CD4-positive, alpha-beta memory T cell (primary cell): ENCODE data around the gene CYP27A1. TPM values are rescaled to one million over a fixed set of nuclear protein-coding genes. Genes with fewer than 3 reads are reported as not detected.

Experiments used
- CTCF ChIA-PET: fragments of 350-600 bp; sonication (Branson Sonifier 250); formaldehyde crosslinking; loops from one replicate; lab custom pipeline; 2021; ENCODE audit warnings: inconsistent platforms; ENCODE audit not compliant: partially characterized antibody; lab: Charles Lee
- POLR2A ChIA-PET: fragments of 350-600 bp; sonication (Branson Sonifier 250); formaldehyde crosslinking; loops from one replicate; lab custom pipeline; 2021; ENCODE audit not compliant: partially characterized antibody; lab: Charles Lee
- DNase-seq, 5 donors: peaks; one replicate each; pipeline versions ENCODE4 v3.0.0 to v3.0.0-alpha.2; 2020 to 2022; ENCODE audit warnings: mixed read lengths in 1 of 5
- H3K27ac ChIP-seq: one replicate; pipeline ENCODE4 v1.7.0; 2013; ENCODE audit warnings: low read depth, low read length
- H3K27me3 ChIP-seq: 2 replicates; pipeline ENCODE4 v1.7.0; 2013; ENCODE audit warnings: mild to moderate bottlenecking, low read length, moderate library complexity; ENCODE audit not compliant: insufficient read depth
- H3K36me3 ChIP-seq: 2 replicates; pipeline ENCODE4 v1.7.0; 2013; ENCODE audit warnings: mild to moderate bottlenecking, low read length, moderate library complexity; ENCODE audit not compliant: insufficient read depth
- H3K4me1 ChIP-seq: 2 replicates; pipeline ENCODE4 v1.7.0; 2013; ENCODE audit warnings: mild to moderate bottlenecking, low read length, moderate library complexity; ENCODE audit not compliant: insufficient read depth
- H3K4me3 ChIP-seq, 2 donors: one replicate each; pipeline ENCODE4 v1.7.0; 2013; ENCODE audit warnings: low read length in 2 of 2, mild to moderate bottlenecking in 1 of 2
- H3K9me3 ChIP-seq, 2 donors: one replicate each; pipeline ENCODE4 v1.7.0; 2013; ENCODE audit warnings: low read length in 2 of 2, control low read depth in 1 of 2; ENCODE audit not compliant: control insufficient read depth in 1 of 2
- H3K27ac Mint-ChIP-seq, 7 donors: one replicate each; pipeline ENCODE4 v1.8.0; 2020 to 2021; ENCODE audit warnings: mixed read lengths in 7 of 7, mild to moderate bottlenecking in 6 of 7, inconsistent platforms in 3 of 7, moderate library complexity in 3 of 7
- H3K27me3 Mint-ChIP-seq, 2 donors: one replicate each; pipeline ENCODE4 v1.8.0; 2020 to 2021; ENCODE audit warnings: mixed read lengths in 2 of 2
- H3K36me3 Mint-ChIP-seq, 2 donors: one replicate each; pipeline ENCODE4 v1.8.0; 2020 to 2021; ENCODE audit warnings: mixed read lengths in 2 of 2, inconsistent platforms in 1 of 2, mild to moderate bottlenecking in 1 of 2
- H3K4me1 Mint-ChIP-seq, 4 donors: one replicate each; pipeline ENCODE4 v1.8.0; 2020 to 2021; ENCODE audit warnings: mixed read lengths in 4 of 4, mild to moderate bottlenecking in 1 of 4
- H3K4me3 Mint-ChIP-seq, 8 donors: one replicate each; pipeline ENCODE4 v1.8.0; 2020 to 2021; ENCODE audit warnings: mixed read lengths in 8 of 8, mild to moderate bottlenecking in 7 of 8, moderate library complexity in 6 of 8, inconsistent platforms in 3 of 8
- H3K9me3 Mint-ChIP-seq, 8 donors: one replicate each; pipeline ENCODE4 v1.8.0; 2020 to 2021; ENCODE audit warnings: mixed read lengths in 8 of 8, mild to moderate bottlenecking in 5 of 8, inconsistent platforms in 3 of 8, moderate library complexity in 1 of 8
- intact Hi-C: fragments of 100-400 bp; cut with micrococcal nuclease; formaldehyde crosslinking; loops from one replicate; pipeline ENCODE4 v1.15.1; 2023
- polyA plus RNA-seq, 2 donors: library from polyadenylated mRNA; unstranded; fragments of 300-500 nt; fragmentation: Illumina TruSeq; gene quantifications; one replicate each; pipeline ENCODE4 v1.2.3, GENCODE V29; 2021
- total RNA-seq, 2 experiments: library from RNA; stranded (reverse); gene quantifications; one replicate each; pipeline ENCODE4 v1.2.3, GENCODE V29; 2021

Gene CYP27A1
- total and polyA plus RNA-seq, 4 experiments from 2014 or later = 0.15 to 8.1 (median 7.2) TPM; not detected in 1

DNA sequence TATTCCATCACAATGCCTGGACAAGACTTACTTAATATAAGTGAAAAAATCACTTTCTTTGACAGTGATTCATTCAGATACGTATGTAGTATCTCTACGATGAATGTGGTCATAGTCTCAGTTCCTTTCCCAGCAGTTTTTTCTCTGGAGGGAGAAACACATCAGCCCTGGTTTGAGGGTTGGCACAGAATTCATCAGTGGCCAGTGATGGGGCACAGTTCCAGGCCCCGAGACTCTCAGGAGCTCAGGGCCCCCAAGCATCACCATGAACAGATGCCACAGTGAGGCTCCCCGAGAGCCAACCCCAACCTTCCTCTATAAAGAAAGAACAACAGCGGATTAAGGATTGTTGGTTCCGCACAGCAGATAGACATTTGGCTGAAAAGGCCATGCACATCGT lies 37.1 kb downstream of the CYP27A1 start:
- Mint-ChIP-seq H3K36me3 (no peaks in the 10 kb centered on the region), H3K27me3 (peaks cover 10 to 12% of the 10 kb centered on the region in 2 donors), H3K4me1 (no peaks in the 10 kb centered on the region), H3K27ac (no peak overlapping the region), H3K9me3 (no peaks in the 10 kb centered on the region), H3K4me3 (no peak overlapping the region)
- ChIA-PET CTCF (no interaction called here), POLR2A (no interaction called here)
- Histone ChIP-seq H3K36me3 (no peaks in the 10 kb centered on the region), H3K9me3 (no peaks in the 10 kb centered on the region), H3K4me1 (no peaks in the 10 kb centered on the region), H3K27me3 (no peaks in the 10 kb centered on the region), H3K27ac (no peak overlapping the region), H3K4me3 (no peak overlapping the region)
- intact Hi-C loops = no loop called here
- DNase-seq = no peak

DNA sequence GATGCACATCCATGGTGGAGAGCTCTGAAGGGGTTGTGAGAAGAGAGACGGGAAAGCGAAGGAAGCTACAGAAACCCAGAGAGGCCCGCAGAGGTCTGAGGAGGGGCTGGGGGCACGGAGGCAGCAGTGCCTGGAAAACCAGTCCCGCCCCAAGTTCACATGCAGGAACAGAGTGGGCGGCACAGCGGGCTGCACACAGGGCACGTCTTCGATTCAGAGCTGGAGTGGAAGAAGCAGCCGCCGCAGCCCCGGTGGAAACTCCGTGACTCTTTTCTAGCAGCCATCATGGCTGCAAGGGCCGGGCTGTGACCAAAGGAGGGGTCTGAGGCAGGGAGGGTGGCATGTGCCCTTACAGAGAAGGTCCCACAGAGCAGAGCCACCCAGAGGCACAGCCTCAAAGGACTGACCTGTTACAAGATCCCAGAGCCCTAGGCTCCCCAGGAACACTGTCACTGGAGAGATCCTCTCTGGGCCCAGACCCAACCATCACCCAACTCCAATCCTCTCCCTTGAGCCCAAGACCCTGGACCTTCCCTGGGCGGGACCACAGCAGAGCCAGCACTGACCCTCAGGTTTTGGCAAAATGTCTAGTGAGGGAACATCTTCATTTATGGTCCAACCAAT lies 38.9 kb downstream of the CYP27A1 start:
- Histone ChIP-seq H3K9me3 (no peaks in the 10 kb centered on the region), H3K4me3 (no peak overlapping the region), H3K27ac (no peak overlapping the region), H3K36me3 (no peaks in the 10 kb centered on the region), H3K4me1 (no peaks in the 10 kb centered on the region), H3K27me3 (no peaks in the 10 kb centered on the region)
- intact Hi-C loops = no loop called here
- Mint-ChIP-seq H3K9me3 (no peaks in the 10 kb centered on the region), H3K27me3 (peaks cover 10 to 12% of the 10 kb centered on the region in 2 donors), H3K36me3 (no peaks in the 10 kb centered on the region), H3K4me1 (no peaks in the 10 kb centered on the region), H3K4me3 (no peak overlapping the region), H3K27ac (no peak overlapping the region)
- ChIA-PET CTCF (no interaction called here), POLR2A (no interaction called here)
- DNase-seq = no peak

DNA sequence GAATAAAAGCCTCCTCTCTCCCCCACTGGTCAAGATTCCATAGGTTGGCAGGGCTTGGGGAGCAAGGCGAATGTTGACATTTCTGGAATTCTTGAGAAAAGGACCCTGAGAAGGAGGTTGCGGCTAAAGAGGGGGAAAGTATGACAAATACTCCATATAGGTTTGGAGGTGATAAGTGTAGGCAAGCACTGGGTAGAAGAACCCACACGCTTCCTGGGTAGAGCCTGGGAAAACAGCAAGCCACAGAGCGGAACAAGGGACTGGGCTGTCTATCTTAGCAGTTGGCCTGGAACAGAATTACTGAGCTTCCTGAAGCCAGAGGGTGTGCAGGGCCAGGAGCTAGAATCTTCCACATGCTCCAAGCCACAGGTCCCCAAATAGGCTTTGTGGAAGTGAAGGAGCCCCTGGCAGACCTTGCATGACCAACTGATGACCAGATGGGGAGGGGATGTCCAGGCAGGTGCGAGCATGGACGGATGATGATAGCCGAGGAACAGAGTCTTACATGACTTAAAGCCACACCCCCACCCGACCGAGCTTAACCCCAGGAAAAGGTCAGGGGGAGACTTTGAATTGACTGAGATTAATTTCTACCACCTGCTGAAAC lies 39.8 kb downstream of the CYP27A1 start:
- Histone ChIP-seq H3K9me3 (no peaks in the 10 kb centered on the region), H3K4me3 (no peak overlapping the region), H3K27me3 (no peaks in the 10 kb centered on the region), H3K27ac (no peak overlapping the region), H3K36me3 (no peaks in the 10 kb centered on the region), H3K4me1 (no peaks in the 10 kb centered on the region)
- Mint-ChIP-seq H3K27ac (peak overlapping the region in 1 of 7 donors; percentile 77), H3K9me3 (no peaks in the 10 kb centered on the region), H3K4me3 (no peak overlapping the region), H3K4me1 (no peaks in the 10 kb centered on the region), H3K27me3 (peaks cover 10 to 12% of the 10 kb centered on the region in 2 donors), H3K36me3 (no peaks in the 10 kb centered on the region)
- POLR2A ChIA-PET = no interaction called here
- intact Hi-C loops = no loop called here
- CTCF ChIA-PET = interaction anchor here (1.0 kb wide), 1 partner anchor 31 kb away, joined by 3 read pairs; no protein-coding TSS in a partner anchor
- DNase-seq = no peak

DNA sequence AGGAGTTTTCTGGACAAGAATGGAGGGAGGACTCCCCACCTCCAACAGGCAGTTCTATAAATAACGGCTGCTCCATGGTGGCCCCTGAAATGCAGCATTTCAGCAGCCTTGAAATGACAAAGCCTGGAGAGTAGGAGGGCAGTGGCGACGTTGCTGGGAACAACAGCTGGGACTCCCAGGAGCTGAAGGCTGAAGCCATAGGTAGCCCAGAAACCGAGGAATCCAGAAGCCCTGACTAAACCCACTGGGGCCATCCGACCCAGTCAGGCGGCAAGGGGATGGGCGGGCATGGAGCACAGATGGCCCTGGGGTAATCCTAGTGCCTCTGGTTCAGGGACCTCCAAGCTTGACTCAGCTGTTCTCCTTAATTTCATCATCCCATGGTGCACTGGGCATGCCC lies 40.7 kb downstream of the CYP27A1 start:
- H3K36me3 ChIP-seq = no peaks in the 10 kb centered on the region
- no peaks in the 10 kb centered on the region for H3K27me3 ChIP-seq
- peaks cover 14% of the 10 kb centered on the region in 2 donors for H3K27me3 Mint-ChIP-seq
- ChIA-PET POLR2A (no interaction called here), CTCF (interaction anchor here (0.6 kb wide), 1 partner anchor 176 kb away, joined by 3 read pairs; no protein-coding TSS in a partner anchor)
- no peak overlapping the region for H3K27ac ChIP-seq
- H3K4me3 ChIP-seq = no peak overlapping the region
- no peak for DNase-seq
- no peaks in the 10 kb centered on the region for H3K36me3 Mint-ChIP-seq
- no peaks in the 10 kb centered on the region for H3K9me3 ChIP-seq
- no peaks in the 10 kb centered on the region for H3K4me1 Mint-ChIP-seq
- intact Hi-C loops = no loop called here
- no peak overlapping the region for H3K27ac Mint-ChIP-seq
- no peaks in the 10 kb centered on the region for H3K4me1 ChIP-seq
- H3K4me3 Mint-ChIP-seq = no peak overlapping the region
- no peaks in the 10 kb centered on the region for H3K9me3 Mint-ChIP-seq

DNA sequence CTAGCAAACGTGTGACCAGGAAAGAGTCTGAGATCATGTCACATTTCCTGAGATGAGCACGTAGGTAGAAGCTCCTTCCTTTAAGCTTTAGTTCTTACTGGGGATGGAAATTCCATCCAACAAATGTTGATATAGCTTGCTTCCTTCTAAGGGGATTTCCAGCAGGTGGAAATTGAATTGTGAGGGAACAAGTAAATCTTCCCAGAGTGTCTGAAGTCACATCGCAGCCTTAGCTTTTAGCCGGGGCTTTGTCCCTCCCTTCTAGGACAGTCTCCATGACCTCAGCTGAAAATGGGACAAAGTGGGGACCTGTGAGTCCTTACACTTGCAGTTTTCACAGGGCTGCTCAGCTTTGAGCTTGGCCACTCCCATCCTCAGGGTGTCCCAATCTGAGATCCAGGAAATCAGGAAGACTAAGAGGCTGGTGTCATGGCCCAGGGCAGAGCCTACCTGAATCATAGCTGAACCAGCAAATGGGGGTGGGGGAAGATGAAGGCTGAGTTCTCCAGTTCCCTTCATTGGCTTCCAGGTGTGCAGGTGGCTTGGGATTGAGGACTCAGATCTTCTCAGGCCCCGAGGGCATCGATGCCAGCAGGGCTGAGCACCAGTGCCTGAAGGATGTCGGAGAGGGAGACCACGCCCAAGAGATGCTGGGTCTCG lies 41.4 kb downstream of the CYP27A1 start:
- POLR2A ChIA-PET = no interaction called here
- H3K9me3 Mint-ChIP-seq = no peaks in the 10 kb centered on the region

DNA sequence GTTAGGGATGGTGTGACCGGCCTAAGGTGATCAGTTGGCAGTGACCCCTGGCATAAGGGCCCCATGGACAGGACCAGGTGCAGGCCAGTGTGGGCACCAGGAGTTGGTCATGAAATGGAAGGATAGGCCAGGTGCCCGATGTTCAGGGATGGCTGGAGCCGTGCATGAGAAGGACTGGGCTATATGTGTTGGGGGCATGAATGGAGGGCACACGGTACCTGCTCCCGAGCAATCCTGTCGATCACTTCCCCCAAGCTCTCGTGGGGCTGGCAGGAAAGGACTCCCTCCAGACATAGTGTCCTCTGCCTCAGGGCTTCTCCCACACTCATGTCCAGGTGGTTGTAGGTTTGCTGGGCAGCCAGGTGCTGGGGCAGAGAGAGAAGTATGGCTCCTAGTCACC lies 42.1 kb downstream of the CYP27A1 start:
- ChIA-PET CTCF (no interaction called here), POLR2A (no interaction called here)
- DNase-seq = no peak
- no peaks in the 10 kb centered on the region for H3K36me3 ChIP-seq
- H3K4me1 Mint-ChIP-seq = no peaks in the 10 kb centered on the region
- no peak overlapping the region for H3K4me3 ChIP-seq
- no peak overlapping the region for H3K4me3 Mint-ChIP-seq
- no peaks in the 10 kb centered on the region for H3K9me3 ChIP-seq
- H3K27ac ChIP-seq = no peak overlapping the region
- H3K9me3 Mint-ChIP-seq = no peaks in the 10 kb centered on the region
- intact Hi-C loops = no loop called here
- H3K27me3 Mint-ChIP-seq = peaks cover 11 to 16% of the 10 kb centered on the region in 2 donors
- H3K4me1 ChIP-seq = no peaks in the 10 kb centered on the region
- no peaks in the 10 kb centered on the region for H3K36me3 Mint-ChIP-seq
- no peaks in the 10 kb centered on the region for H3K27me3 ChIP-seq
- no peak overlapping the region for H3K27ac Mint-ChIP-seq

More for the DNA sequence above, 41.4 kb downstream of the CYP27A1 start:
- H3K27me3 ChIP-seq = no peaks in the 10 kb centered on the region
- H3K27ac ChIP-seq = no peak overlapping the region
- no peaks in the 10 kb centered on the region for H3K4me1 Mint-ChIP-seq
- H3K4me3 ChIP-seq = no peak overlapping the region
- H3K4me1 ChIP-seq = no peaks in the 10 kb centered on the region
- DNase-seq = no peak
- H3K4me3 Mint-ChIP-seq = no peak overlapping the region
- no peaks in the 10 kb centered on the region for H3K36me3 Mint-ChIP-seq
- H3K9me3 ChIP-seq = no peaks in the 10 kb centered on the region
- no peak overlapping the region for H3K27ac Mint-ChIP-seq
- no peaks in the 10 kb centered on the region for H3K36me3 ChIP-seq
- peaks cover 14 to 15% of the 10 kb centered on the region in 2 donors for H3K27me3 Mint-ChIP-seq
- CTCF ChIA-PET = no interaction called here
- intact Hi-C loops = no loop called here

DNA sequence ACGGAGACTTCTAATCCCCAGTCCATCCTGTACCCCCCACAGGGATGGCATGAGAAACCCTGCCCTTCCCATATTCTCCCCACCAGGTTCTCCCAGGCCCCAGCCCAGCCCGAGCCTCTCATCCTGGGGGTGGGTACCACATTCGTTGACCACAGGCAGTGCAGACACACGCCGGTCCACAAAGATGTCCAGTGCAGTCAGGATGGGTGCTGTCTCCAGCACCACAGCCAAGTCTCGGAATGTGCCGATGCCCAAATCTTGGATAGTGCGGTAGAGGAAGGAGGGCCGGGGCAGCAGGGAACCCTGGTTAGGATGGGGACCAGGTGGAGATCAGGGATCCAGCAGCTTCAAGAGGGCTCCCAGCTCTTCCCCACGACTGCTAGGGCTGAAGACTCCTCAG lies 44.8 kb downstream of the CYP27A1 start:
- H3K4me3 ChIP-seq = no peak overlapping the region
- no peaks in the 10 kb centered on the region for H3K36me3 ChIP-seq
- H3K27ac ChIP-seq = no peak overlapping the region
- intact Hi-C loops = no loop called here
- ChIA-PET POLR2A (no interaction called here), CTCF (no interaction called here)
- H3K4me3 Mint-ChIP-seq = no peak overlapping the region
- no peak overlapping the region for H3K27ac Mint-ChIP-seq
- no peak for DNase-seq
- no peaks in the 10 kb centered on the region for H3K4me1 Mint-ChIP-seq
- no peaks in the 10 kb centered on the region for H3K4me1 ChIP-seq
- no peaks in the 10 kb centered on the region for H3K9me3 ChIP-seq
- H3K36me3 Mint-ChIP-seq = no peaks in the 10 kb centered on the region
- no peaks in the 10 kb centered on the region for H3K27me3 ChIP-seq
- H3K27me3 Mint-ChIP-seq = peaks cover 14 to 20% of the 10 kb centered on the region in 2 donors
- H3K9me3 Mint-ChIP-seq = no peaks in the 10 kb centered on the region
